H1 (cell line): Measurements from ENCODE around the gene PAX5. TPM values are rescaled to one million over a fixed set of nuclear protein-coding genes. Genes with fewer than 3 reads are reported as not detected.

Experiments used
- CTCF ChIA-PET: fragments of 300-600 bp; sonication (Branson Sonifier 250); formaldehyde crosslinking; loops from one replicate; lab custom pipeline; 2021; ENCODE audit not compliant: partially characterized antibody; lab: Charles Lee
- POLR2A ChIA-PET: fragments of 300-600 bp; sonication (Branson Sonifier 250); formaldehyde crosslinking; loops from one replicate; lab custom pipeline; 2021; ENCODE audit warnings: inconsistent platforms; ENCODE audit not compliant: partially characterized antibody; lab: Charles Lee
- DNase-seq, 2 experiments: peaks; one replicate each; pipeline versions ENCODE4 v3.0.0 to v3.0.0-alpha.2; 2010 to 2022; ENCODE audit warnings: low spot score in 2 of 2, low read depth in 1 of 2, mixed read lengths in 1 of 2
- FAIRE-seq: peaks from 2 replicates; lab custom pipeline; 2011; peaks lifted over from hg19 to GRCh38; lab: Jason Lieb, UNC
- H2AFZ ChIP-seq: 2 replicates; pipeline ENCODE4 v1.8.1; 2012; ENCODE audit warnings: low read length, inconsistent platforms
- H2AK5ac ChIP-seq: 2 replicates; pipeline ENCODE4 v1.6.1; 2013; ENCODE audit warnings: low read depth, low read length
- H2BK120ac ChIP-seq: replicated peaks from 2 replicates; pipeline ENCODE3; 2013; ENCODE audit warnings: low read depth, low read length, inconsistent platforms
- H2BK12ac ChIP-seq: 2 replicates; pipeline ENCODE4 v1.6.1; 2013; ENCODE audit warnings: low read depth, low read length
- H2BK15ac ChIP-seq: 2 replicates; pipeline ENCODE4 v1.6.1; 2013; ENCODE audit warnings: low read length
- H2BK20ac ChIP-seq: 2 replicates; pipeline ENCODE4 v1.6.1; 2013; ENCODE audit warnings: low read length
- H2BK5ac ChIP-seq: 2 replicates; pipeline ENCODE4 v1.6.1; 2013; ENCODE audit warnings: low read depth, low read length
- H3K14ac ChIP-seq: 2 replicates; pipeline ENCODE4 v1.6.1; 2013; ENCODE audit warnings: inconsistent platforms; ENCODE audit not compliant: insufficient read length
- H3K18ac ChIP-seq: 2 replicates; pipeline ENCODE4 v1.6.1; 2013; ENCODE audit warnings: low read length; ENCODE audit errors: extremely low read depth
- H3K23ac ChIP-seq: 2 replicates; pipeline ENCODE4 v1.6.1; 2013; ENCODE audit warnings: inconsistent platforms; ENCODE audit not compliant: insufficient read length
- H3K23me2 ChIP-seq: 2 replicates; pipeline ENCODE4 v1.6.1; 2013; ENCODE audit warnings: low read depth, low read length
- H3K27ac ChIP-seq: 2 replicates; pipeline ENCODE4 v1.6.1; 2011; ENCODE audit warnings: low read depth, low read length, inconsistent platforms
- H3K27me3 ChIP-seq, 4 experiments: replicated peaks in 1 of 4; 1 replicate in 1 of 4; 2 replicates in 3 of 4; pipeline versions ENCODE4 v1.6.1 to v1.8.1; 2011 to 2013; ENCODE audit warnings: low read length in 3 of 4, mild to moderate bottlenecking in 3 of 4, inconsistent platforms in 2 of 4, mixed read lengths in 2 of 4, moderate library complexity in 1 of 4; ENCODE audit not compliant: control insufficient read depth in 3 of 4, insufficient read depth in 3 of 4; ENCODE audit errors: extremely low read depth in 1 of 4
- H3K36me3 ChIP-seq, 4 experiments: 2 replicates each; pipeline versions ENCODE4 v1.6.1 to v1.8.1; 2011 to 2013; ENCODE audit warnings: mild to moderate bottlenecking in 4 of 4, low read length in 3 of 4, moderate library complexity in 2 of 4, control low read depth in 1 of 4, inconsistent platforms in 1 of 4; ENCODE audit not compliant: insufficient read depth in 4 of 4, control insufficient read depth in 2 of 4
- H3K4ac ChIP-seq: replicated peaks from 2 replicates; pipeline ENCODE3; 2013; ENCODE audit warnings: low read length, low read depth, mixed read lengths, inconsistent platforms; ENCODE audit not compliant: insufficient read length
- H3K4me1 ChIP-seq, 4 experiments: replicated peaks in 1 of 4; 1 replicate in 1 of 4; 2 replicates in 3 of 4; pipeline versions ENCODE4 v1.6.1 to v1.8.1; 2011 to 2013; ENCODE audit warnings: low read length in 3 of 4, inconsistent platforms in 2 of 4, mixed read lengths in 1 of 4; ENCODE audit not compliant: insufficient read depth in 4 of 4, control insufficient read depth in 3 of 4
- H3K4me2 ChIP-seq, 2 experiments: 2 replicates each; pipeline versions ENCODE4 v1.6.1 to v1.8.1; 2011 to 2013; ENCODE audit warnings: low read depth in 2 of 2, low read length in 2 of 2, control low read depth in 1 of 2, inconsistent platforms in 1 of 2, mild to moderate bottlenecking in 1 of 2; ENCODE audit not compliant: insufficient read depth in 1 of 2
- H3K4me3 ChIP-seq, 4 experiments: fragments of 200-600, 300-600 bp in 1 of 4; sonication (generic), shearing (Covaris generic), sonication (Bioruptor Twin) in 1 of 4; 2 replicates each; pipeline versions ENCODE4 v1.5.1 to v1.8.1; 2011 to 2016; ENCODE audit warnings: low read length in 4 of 4, low read depth in 3 of 4, control low read depth in 2 of 4, inconsistent platforms in 2 of 4, mild to moderate bottlenecking in 2 of 4, mixed read lengths in 1 of 4, moderate library complexity in 1 of 4; ENCODE audit not compliant: insufficient read depth in 2 of 4; ENCODE audit errors: extremely low read depth in 1 of 4
- H3K56ac ChIP-seq: replicated peaks from 2 replicates; pipeline ENCODE3; 2013; ENCODE audit warnings: low read depth, mild to moderate bottlenecking, mixed read lengths, low read length, inconsistent platforms; ENCODE audit not compliant: insufficient read length
- H3K79me1 ChIP-seq: 2 replicates; pipeline ENCODE4 v1.6.1; 2013; ENCODE audit warnings: low read depth, low read length, control low read depth
- H3K79me2 ChIP-seq, 2 experiments: 2 replicates each; pipeline versions ENCODE4 v1.6.1 to v1.8.1; 2012 to 2013; ENCODE audit warnings: low read length in 2 of 2, mild to moderate bottlenecking in 2 of 2, inconsistent platforms in 1 of 2; ENCODE audit not compliant: insufficient read depth in 2 of 2, control insufficient read depth in 1 of 2
- H3K9ac ChIP-seq, 4 experiments: replicated peaks in 1 of 4; 1 replicate in 1 of 4; 2 replicates in 3 of 4; pipeline versions ENCODE4 v1.6.1 to v1.8.1; 2011 to 2013; ENCODE audit warnings: low read depth in 3 of 4, low read length in 3 of 4, control low read depth in 2 of 4, mild to moderate bottlenecking in 2 of 4, moderate library complexity in 2 of 4, inconsistent platforms in 1 of 4; ENCODE audit errors: extremely low read depth in 1 of 4
- H3K9me3 ChIP-seq, 2 experiments: 2 replicates each; pipeline versions ENCODE4 v1.6.1 to v1.8.1; 2012 to 2013; ENCODE audit warnings: mild to moderate bottlenecking in 2 of 2, moderate library complexity in 2 of 2, control low read depth in 1 of 2, inconsistent platforms in 1 of 2, low read depth in 1 of 2, low read length in 1 of 2, mixed read lengths in 1 of 2; ENCODE audit not compliant: insufficient read depth in 2 of 2
- H4K20me1 ChIP-seq, 2 experiments: replicated peaks in 1 of 2; 2 replicates each; pipeline versions ENCODE3 to v1.8.1; 2011 to 2013; ENCODE audit warnings: inconsistent platforms in 2 of 2, low read length in 2 of 2, mild to moderate bottlenecking in 1 of 2; ENCODE audit not compliant: insufficient read depth in 2 of 2, control insufficient read depth in 1 of 2
- H4K5ac ChIP-seq: 2 replicates; pipeline ENCODE4 v1.6.1; 2013; ENCODE audit warnings: low read length, low read depth, mixed read lengths, inconsistent platforms; ENCODE audit not compliant: insufficient read length
- H4K8ac ChIP-seq: 2 replicates; pipeline ENCODE4 v1.8.0; 2013; ENCODE audit warnings: mild to moderate bottlenecking, moderate library complexity, low read length, inconsistent platforms; ENCODE audit not compliant: insufficient read depth; ENCODE audit errors: extremely low read depth
- H4K91ac ChIP-seq: replicated peaks from 2 replicates; pipeline ENCODE3; 2013; ENCODE audit warnings: low read length, mixed read lengths, inconsistent platforms; ENCODE audit not compliant: insufficient read length
- RAD21 ChIP-seq, 2 experiments: IDR thresholded peaks in 1 of 2; conservative IDR thresholded peaks in 1 of 2; 2 replicates each; pipeline ENCODE4 v1.6.1; 2011; ENCODE audit warnings: low read depth in 2 of 2, low read length in 2 of 2, improper control_type of control experiment in 1 of 2, inconsistent platforms in 1 of 2, mild to moderate bottlenecking in 1 of 2, moderate library complexity in 1 of 2
- WGBS, 2 experiments: shearing (Covaris generic) in 1 of 2; methylation state at CpG; one replicate each; pipeline versions ENCODE4 v1.1.6 to v1.1.7; 2013 to 2015; ENCODE audit warnings: low lambda C conversion rate in 2 of 2, mixed read lengths in 2 of 2, inconsistent platforms in 1 of 2, low coverage in 1 of 2, missing lambda C conversion rate in 1 of 2; ENCODE audit not compliant: insufficient replicate concordance in 2 of 2, insufficient coverage in 1 of 2, insufficient read length in 1 of 2; ENCODE audit errors: extremely low coverage in 1 of 2, missing lambda C conversion rate in 1 of 2; 5-methylcytosine and 5-hydroxymethylcytosine counted together
- polyA plus RNA-seq, 7 experiments: library from polyadenylated mRNA; depleted of rRNA in 3 of 7; stranded (reverse) in 5 of 7; unstranded in 2 of 7; fragments of >200 nt in 5 of 7; fragments of 200-250 nt in 2 of 7; gene quantifications; 1 replicate in 5 of 7; 2 replicates in 1 of 7; 4 replicates in 1 of 7; pipeline versions ENCODE4 v1.2.1 to v1.2.3, GENCODE V29; 2011 to 2013; ENCODE audit warnings: missing spikeins in 2 of 7, mixed read lengths in 2 of 7
- total RNA-seq: library from RNA; stranded (reverse); fragmentation: NEBNext Ultra II Directional; extraction: Animal tissue kit (Norgen Biotek cat#: 25700); gene quantifications from 2 replicates; pipeline ENCODE4 v1.2.1, GENCODE V29; 2021

Gene PAX5
- total and polyA plus RNA-seq, 2 of the 8 experiments (the other 6 are each of a cell fraction or from before 2014, with no cell fraction given): 0.29 to 0.43 TPM

DNA sequence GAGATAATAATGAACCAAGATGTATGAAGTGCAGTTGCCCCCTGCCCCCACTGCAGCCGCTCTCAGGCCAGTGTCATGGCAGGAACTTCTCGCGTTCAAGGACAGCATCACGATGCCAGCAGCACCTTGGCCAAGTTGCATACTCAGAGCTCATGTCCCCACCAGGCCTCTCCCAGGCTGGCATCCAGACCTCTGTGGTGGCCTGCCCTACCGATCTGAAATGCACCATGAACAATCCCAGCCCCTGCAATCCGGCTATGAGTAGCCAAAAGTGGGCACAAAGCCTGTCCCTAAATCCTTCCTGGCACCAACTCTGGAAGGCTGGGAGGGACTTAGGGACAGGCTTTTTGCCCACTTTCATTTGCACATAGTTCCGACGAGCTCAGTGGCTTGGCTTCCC lies 140.9 kb downstream of the PAX5 start:
- CTCF ChIA-PET: interaction anchor here (0.8 kb wide), 1 partner anchor 18 kb away, joined by 3 read pairs; no protein-coding TSS in a partner anchor
- H3K18ac ChIP-seq: no peak overlapping the region
- H4K5ac ChIP-seq: no peak overlapping the region
- no peak overlapping the region for H3K56ac ChIP-seq
- H4K20me1 ChIP-seq: no peaks in the 10 kb centered on the region
- no peaks in the 10 kb centered on the region for H3K9me3 ChIP-seq
- no peak overlapping the region for H3K4ac ChIP-seq
- 85% methylated on average over 8 of the region's 8 CpGs; no CpG with 5 or more reads in 1 of the 2 experiments for WGBS, 2 experiments
- no peak overlapping the region for H3K4me2 ChIP-seq
- H2BK12ac ChIP-seq: no peak overlapping the region
- H3K14ac ChIP-seq: no peak overlapping the region
- H2BK5ac ChIP-seq: no peak overlapping the region
- H3K79me2 ChIP-seq: no peaks in the 10 kb centered on the region
- TF ChIP-seq RAD21 (IDR thresholded peaks at IDR 0.05 in 1 of 2, conservative IDR thresholded peaks at IDR 0.05 in 1 of 2; ENCODE audit: low read depth in 2 of 2, low read length in 2 of 2): no peak
- H2BK120ac ChIP-seq: no peak overlapping the region
- H3K27me3 ChIP-seq: no peaks in the 10 kb centered on the region
- no peaks in the 10 kb centered on the region for H3K23me2 ChIP-seq
- peaks cover 0 to 5% (median 0%) of the 10 kb centered on the region in 4 experiments; a peak in 2 of 7 replicates for H3K4me1 ChIP-seq
- no peak for FAIRE-seq
- no peak for DNase-seq
- H3K27ac ChIP-seq: no peak overlapping the region
- no peak overlapping the region for H2AK5ac ChIP-seq
- H4K91ac ChIP-seq: no peak overlapping the region
- H3K23ac ChIP-seq: no peak overlapping the region
- H2BK20ac ChIP-seq: no peak overlapping the region
- no peak overlapping the region for H4K8ac ChIP-seq
- no peak overlapping the region for H3K4me3 ChIP-seq
- H2AFZ ChIP-seq: no peak overlapping the region
- H2BK15ac ChIP-seq: no peak overlapping the region
- no peaks in the 10 kb centered on the region for H3K79me1 ChIP-seq
- H3K9ac ChIP-seq: no peak overlapping the region
- POLR2A ChIA-PET: no interaction called here
- no peaks in the 10 kb centered on the region for H3K36me3 ChIP-seq
